ENCODE results near the gene ARID5B.

ARID5B gene

DNA sequence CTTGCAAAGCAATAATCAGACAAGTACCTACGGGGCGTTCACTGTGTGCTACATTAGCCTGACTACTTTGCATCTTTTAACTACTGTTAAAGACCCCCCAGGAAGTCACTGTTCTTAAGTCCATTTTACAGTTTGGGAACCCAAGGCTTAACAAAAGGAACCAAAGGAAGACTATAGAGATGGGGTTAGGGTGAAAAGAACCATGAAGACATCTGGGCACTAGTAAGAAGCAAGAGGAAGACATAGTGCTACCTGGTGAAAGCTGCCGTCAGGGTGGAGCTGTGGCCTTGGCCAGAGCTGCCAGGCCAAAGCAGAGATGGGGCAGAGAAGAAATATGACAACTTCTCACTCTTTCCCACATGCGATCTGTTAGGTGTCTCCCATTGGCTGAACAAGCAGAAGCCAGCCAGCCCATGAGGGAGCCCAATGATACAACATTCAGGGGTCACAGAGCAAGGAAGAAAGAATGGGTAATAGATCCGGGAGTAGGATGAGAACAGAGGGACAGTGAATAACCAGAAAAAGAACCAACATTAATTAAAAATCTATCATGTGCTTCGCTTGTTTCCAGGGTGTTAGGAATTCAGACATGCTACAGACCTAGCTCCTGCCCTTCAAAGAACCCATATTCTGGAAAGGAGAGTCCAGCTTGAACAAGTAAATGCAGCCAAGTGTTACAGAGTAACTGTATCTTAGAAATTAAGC is 85.4 kb downstream of the ARID5B start:
- TF ChIP-seq, protein P1, sequence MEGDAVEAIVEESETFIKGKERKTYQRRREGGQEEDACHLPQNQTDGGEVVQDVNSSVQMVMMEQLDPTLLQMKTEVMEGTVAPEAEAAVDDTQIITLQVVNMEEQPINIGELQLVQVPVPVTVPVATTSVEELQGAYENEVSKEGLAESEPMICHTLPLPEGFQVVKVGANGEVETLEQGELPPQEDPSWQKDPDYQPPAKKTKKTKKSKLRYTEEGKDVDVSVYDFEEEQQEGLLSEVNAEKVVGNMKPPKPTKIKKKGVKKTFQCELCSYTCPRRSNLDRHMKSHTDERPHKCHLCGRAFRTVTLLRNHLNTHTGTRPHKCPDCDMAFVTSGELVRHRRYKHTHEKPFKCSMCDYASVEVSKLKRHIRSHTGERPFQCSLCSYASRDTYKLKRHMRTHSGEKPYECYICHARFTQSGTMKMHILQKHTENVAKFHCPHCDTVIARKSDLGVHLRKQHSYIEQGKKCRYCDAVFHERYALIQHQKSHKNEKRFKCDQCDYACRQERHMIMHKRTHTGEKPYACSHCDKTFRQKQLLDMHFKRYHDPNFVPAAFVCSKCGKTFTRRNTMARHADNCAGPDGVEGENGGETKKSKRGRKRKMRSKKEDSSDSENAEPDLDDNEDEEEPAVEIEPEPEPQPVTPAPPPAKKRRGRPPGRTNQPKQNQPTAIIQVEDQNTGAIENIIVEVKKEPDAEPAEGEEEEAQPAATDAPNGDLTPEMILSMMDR (IDR thresholded peaks at IDR 0.05; ENCODE audit: extremely low read depth, missing control alignments), result no peak
- no peak for DNase-seq (ENCODE audit: low spot score)

DNA sequence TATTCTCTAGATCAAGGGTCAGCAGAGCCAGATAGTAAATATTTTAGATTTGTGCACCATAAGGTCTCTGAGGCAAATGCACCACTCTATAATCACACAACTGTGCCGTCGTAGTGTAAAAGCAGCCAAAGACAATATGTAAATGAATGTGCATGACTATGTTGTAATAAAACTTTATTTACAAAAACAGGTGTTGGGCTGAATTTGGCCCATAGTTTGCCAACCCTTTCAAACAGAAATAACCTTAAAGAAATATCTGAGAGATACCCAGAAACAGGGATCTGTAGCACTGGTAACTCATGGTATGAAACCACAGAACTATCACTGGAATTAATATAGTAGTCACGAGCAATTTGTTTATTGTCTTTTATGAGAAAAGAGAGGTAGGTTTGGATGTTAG is 86.0 kb downstream of the ARID5B start:
- no peak for DNase-seq (ENCODE audit: low spot score)
- TF ChIP-seq, protein P1 (IDR thresholded peaks at IDR 0.05; ENCODE audit: extremely low read depth, missing control alignments), result no peak

DNA sequence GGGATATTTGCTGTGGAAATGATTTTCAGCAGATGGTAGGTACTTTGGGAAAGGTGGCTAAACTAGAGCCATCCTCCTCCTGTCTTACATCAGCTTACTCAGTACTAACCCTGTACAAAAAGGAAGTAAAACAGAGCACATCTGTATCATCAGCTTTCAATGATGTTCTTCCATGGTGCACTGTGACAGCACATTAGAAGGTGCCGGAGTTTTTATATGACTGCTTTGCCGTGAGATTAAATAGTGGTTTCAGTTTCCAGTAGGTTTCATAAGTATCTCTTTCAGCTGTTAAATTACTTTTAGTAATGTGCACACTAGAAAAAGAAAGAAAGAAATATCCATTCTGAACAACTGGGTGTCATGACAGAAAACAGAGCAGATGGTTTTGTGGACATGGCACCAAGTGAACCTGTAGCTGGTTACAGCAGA is 86.5 kb downstream of the ARID5B start:
- TF ChIP-seq, protein P1 (IDR thresholded peaks at IDR 0.05; ENCODE audit: extremely low read depth, missing control alignments), result no peak
- DNase-seq (ENCODE audit: low spot score), result peak; percentile 67

DNA sequence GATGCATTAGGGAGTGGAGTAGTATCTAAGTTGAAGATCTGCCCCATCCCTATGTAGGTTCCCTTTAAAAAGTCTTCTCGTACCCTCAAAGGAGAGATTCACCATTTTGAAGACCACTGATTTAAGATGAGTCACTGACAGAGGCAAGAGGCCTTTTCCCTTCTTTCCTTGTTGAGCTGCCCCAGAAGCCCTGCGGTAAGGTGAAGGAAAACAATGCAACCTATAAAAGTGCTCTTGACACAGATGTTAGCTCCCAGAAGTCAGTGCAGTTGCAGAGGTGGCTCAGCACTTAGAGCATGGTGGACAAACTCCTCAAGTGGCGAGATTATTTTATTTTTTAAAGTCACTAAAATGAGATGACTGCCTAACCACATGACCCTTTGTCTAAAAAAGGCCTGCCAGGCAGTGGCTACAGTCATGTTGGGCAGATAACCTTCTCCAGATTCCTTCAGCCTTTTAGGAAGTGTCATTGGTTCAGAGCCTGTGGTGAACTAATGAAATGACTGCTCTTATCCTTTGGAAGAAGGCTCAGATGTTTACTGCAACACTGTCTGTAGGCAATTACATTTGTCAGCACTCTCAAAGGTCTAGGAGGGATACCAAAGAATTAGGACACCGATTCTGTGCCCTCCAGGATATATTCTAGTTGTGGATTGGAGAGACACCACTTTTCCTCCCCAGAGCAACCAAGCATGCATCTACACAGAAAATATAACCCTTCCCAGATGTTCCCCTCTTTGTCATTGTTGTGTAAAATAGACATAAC is 88.7 kb downstream of the ARID5B start:
- TF ChIP-seq, protein P1 (IDR thresholded peaks at IDR 0.05; ENCODE audit: extremely low read depth, missing control alignments), result no peak
- DNase-seq (ENCODE audit: low spot score), result no peak

DNA sequence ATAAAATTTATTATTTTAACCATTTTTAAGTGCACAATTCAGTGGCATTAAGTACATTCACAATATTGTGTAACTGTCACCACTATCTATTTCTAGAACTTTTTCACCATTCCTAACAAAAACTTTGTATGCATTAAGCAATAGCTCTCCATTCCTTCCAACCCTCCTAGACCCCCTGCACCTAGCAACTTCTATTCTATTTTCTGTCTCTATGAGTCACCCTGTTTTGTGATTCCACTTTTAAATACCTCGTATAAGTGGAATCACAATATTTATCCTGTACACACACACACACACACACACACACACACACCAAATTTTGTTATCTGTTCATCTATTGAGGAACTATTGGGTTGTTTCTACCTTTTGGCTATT is 89.2 kb downstream of the ARID5B start:
- TF ChIP-seq, protein P1 (IDR thresholded peaks at IDR 0.05; ENCODE audit: extremely low read depth, missing control alignments), result no peak
- no peak for DNase-seq (ENCODE audit: low spot score)

DNA sequence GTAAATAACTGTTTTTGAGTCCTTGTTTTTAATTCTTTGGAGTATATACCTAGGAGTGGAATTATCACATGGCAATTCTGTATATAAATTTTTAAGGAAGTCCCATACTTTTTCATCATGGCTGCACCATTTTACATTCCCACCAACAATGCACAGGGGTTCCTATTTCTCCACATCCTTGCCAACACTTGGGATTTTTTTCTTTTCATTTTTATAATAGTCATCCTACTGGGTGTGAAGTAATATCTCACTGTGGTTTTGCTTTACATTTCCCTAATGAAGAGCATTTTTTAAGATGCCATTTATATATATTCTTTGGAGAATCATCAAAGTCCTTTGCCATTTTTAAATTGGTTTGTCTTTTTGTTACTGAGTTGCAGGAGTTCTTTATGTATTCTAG is 89.7 kb downstream of the ARID5B start:
- DNase-seq (ENCODE audit: low spot score), result no peak
- TF ChIP-seq, protein P1 (IDR thresholded peaks at IDR 0.05; ENCODE audit: extremely low read depth, missing control alignments), result no peak

DNA sequence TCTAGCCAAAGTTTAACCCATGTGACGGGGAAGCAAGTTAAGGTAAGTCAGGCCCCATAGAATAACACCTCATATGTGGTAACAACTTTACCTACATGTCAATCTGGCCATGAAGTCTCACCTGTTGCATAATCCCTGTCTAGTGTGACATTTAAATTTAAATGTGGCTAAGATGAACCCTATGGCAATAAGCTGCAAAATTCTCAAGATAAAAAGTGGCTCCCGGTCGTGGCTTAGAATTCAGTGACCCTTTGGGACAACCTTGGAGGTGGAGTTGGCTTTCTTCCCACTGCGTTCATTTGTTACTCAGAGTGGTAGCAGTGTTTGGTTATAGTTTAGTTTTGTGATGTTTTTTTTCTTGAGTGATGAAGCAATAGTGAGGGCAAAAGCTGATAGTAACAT is 90.6 kb downstream of the ARID5B start:
- DNase-seq (ENCODE audit: low spot score), result no peak
- TF ChIP-seq, protein P1 (IDR thresholded peaks at IDR 0.05; ENCODE audit: extremely low read depth, missing control alignments), result no peak
